GM21825 (cell line): ENCODE results near the gene COA8.

ENCODE experiments used
- ATAC-seq: cut with Tn5 transposase; IDR thresholded peaks from one replicate; pipeline ENCODE4 v1.9.1; 2021; ENCODE audit warnings: mild to moderate bottlenecking, moderate library complexity; ENCODE audit not compliant: unreplicated experiment

The COA8 gene

DNA sequence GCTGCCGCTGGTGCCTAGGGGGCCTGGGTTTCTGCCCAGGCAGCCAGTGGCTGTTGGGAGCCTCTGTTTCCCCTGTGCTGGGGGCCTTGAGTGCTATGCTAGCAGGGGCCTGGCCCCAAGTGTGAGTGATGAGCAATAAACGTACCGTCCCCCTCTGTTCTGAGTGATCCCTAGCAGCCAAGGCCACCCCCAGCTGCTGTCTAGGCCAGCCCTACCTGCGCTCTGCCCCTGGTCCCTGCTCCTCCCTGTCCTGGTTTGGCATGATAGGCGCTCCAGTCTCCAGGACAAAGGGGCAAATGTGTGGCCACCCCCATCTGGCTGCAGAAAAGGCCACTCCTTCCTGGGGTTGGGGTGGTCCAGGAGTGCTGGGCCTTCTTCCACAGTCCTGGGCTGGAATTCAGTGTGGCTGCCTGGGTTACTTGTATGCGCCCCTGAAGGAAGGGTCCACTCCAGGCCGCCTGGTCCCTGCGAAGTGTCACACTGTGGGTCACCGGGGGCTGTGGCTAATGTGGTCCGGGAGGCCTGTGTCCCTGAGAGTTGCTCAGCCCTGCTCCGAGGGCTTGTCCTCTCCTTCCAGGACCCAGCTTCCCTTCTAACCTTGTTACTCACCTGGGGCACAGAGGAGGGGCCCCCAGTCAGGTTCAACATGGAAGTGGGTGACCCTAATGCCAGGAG is 26.7 kb upstream of the COA8 start:
- ATAC-seq: no peak

DNA sequence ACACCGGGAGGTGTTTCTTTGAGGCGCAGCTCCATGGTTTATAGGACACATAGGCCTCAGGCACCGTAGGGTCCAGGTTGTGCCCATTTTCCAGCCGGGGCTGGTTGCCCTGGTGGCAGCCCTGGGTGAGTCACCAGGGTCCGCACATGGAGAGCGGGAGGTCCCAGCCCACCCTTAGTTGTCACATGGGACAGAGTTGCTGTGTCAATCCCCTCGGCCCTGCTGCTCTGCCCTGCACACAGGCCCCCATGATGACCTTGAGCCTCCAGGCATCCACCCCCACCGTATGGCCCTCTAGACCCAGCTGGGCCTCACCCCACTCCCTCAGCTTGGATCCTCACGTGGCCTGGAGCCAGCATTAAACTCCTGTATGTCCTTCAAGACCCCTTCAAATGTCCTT is 26.1 kb upstream of the COA8 start:
- ATAC-seq: no peak

DNA sequence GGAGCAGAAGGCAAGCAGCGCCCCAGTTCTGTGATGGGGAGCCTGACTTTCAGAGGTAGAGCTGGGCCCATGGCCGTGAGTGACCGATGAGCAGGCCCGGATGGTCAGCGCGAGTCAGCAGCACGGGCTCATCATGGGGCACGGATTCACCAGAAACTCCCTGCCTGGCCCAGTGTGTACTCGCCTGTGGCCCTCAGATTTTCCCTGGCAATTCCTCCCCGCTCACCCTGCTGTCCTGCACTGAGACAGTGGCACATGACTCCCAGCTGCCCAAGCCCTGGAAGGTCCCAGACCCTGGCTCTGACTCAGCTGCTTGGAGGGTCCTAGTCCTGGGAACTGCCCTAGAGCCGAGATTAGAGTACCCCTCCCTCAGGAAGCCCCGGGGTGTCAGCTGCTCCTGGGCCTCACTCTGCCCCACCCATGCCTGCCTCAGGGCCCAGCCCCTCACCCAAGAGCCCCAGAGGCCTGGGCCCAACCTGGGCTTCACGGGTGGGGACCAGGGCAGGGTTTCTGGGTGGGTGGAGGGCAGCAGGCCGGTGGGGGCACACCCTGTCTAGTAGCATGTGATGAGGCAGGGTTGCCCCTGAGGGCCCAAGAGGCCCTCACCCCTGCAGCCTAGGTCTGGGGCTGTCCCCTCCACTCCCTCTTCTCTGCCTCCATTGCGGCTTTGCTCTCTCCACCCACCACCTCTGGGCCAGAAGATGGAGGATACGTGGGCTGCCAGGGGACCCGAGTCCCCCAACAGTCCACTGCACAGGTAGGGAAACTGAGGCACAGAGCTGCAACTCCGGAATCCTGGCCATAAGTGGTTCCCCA is 25.4 kb upstream of the COA8 start:
- no peak for ATAC-seq

DNA sequence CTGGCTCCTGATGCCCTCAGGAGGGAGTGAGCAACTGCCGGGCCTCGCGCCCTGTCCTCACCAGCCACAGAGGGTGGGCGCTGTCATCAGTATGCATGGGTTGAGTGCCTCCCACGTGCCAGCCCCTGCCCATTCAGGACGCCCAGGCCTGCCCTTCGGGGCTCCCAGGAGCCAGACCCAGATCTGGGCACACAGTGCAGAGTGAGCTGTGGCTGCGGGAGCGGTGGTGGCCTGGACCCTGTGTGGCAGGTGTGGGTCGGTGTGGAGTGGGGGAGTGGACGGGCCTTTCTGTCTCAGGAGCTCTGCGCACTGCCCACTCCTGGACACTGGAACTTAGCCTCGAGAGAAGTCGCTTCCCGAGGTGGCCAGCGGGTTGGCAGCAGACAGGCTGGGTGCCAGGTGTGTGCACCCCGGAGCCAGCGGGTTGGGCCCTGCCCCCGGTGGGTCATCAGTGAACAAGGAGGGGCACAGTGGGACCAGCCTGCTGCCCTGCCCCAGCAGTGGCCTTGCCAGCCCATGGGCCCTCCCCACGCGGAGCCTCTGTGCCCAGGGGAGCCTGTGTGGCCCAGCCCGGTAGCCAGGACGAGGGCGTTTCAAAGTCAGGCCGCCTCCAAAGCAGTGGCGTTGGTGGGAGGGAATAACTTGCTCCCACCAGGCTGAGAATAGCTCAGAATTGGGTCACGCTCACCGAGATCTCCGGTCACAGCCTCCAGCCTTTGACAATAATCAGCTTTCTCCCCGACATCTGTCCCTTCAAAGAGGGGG is 24.3 kb upstream of the COA8 start:
- no peak for ATAC-seq

DNA sequence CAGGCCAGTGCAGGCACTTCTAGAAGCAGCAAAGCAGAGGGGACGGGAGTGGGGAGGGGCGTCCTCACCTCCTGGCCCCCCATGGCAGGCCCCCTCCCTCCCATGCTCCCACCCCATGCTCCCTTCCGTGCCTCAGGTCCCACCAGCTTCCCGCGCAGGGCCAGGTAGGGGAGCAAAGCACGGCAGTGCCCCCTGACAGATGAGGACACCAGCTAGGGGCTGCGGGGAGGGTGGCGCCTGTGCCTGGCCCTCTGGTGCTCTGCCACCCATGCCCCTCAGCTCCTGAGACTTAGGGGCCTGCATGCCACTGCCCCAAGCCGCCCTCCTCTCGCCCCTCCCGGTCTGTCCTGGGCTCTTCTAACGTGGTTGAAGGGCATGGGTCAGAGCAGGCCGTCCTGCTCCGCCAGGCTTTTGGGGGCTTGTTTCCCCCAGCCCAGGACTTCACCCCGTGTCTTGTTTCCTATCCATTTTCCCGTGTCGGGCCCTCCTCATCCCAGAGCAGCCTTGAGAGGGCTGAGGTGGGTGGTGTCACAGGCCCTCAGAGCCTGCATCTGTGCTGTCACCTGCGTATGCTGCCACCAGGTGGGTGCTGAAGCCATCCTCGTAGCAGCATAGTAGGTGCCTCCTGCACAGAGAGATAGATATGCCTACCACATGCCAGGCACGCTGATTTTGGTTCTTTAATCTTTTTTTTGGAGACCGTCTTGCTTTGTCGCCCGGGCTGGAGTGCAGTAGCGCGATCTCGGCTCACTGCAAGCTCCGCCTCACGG is 23.5 kb upstream of the COA8 start:
- no peak for ATAC-seq

DNA sequence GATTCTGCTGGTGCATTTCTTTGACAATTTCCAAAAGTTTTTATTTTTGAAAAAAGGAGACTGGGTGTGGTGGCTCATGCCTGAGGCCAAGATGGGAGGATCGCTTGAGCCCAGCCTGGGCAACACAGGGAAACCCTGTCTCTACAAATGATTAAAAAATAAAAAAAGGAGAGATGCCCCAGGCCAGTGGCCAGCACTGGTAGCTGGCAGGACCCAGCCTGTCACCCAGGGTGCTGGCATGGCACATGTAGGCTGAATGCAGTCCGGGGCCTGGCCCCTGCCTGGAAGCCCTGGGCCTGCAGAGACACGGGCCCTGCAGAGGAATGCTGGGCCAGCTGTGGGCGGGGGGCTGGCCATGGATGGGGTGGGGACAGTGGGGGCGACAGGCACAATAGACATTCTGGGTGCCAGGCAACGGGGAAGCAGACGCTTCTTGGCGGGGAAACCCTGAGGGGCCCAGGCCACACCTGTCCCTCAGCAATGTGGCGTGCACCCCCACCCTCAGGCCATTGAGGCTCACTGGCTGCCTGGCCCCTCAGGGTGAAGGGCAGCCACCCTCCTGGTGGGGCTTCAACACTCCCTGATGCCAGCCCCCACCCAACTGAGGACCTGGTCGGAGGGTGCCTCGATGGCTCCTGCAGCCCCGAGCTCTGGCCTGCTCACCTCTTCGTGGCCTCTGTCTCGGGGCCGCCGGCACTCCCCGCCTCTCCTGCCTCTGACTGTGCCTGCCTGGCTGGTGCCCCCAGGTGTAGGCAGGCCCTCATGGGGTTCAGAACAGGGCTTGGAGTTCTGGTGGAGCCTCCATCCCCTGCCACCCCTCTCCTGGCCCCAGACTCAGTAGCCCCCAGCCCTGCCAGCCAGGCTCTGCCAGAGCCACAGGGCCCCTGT is 21.7 kb upstream of the COA8 start:
- ATAC-seq: no peak

DNA sequence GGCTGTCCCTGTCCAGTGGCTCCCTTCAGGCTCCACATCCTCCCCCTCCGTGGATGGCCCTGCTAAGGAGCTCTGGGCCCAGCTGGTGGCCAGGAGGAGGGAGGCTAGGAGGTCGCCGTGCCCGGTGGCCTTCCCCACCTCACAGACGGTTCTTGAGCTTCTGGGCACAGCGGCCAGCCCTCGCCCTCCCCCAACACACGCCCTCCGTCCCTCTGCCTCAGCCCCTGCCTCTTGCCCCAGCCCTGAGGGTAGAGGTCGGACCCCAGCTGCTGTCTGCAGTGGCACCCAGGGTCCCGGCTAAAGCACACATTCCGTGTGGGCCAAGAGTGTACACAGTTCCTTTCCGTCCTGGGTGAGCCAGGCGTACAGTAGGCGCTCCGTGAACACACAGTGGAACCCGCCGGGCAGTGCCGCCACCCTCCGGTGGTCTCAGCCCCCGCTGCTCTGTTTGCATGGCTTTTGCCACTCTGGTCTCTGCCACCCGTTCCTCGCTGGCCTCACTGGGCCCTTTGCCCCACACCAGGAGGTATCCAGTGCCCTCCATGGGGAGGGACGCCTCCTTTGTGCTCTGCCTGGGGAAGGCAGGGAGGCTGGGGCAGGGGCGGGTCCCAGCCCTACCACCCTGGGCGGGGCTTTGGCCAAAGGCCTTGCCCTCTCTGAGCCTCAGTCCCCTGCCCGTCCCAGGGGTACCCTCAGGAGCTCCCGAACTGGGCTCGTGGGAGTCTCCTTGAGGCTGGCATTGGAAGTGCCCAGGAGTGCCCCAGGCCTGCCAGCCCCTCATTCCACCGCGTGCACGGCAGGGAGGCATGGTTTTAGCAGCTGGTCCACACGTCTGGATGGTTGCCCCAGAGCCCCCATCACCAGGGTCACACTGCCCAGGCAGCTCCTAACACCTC is 20.8 kb upstream of the COA8 start:
- no peak for ATAC-seq

DNA sequence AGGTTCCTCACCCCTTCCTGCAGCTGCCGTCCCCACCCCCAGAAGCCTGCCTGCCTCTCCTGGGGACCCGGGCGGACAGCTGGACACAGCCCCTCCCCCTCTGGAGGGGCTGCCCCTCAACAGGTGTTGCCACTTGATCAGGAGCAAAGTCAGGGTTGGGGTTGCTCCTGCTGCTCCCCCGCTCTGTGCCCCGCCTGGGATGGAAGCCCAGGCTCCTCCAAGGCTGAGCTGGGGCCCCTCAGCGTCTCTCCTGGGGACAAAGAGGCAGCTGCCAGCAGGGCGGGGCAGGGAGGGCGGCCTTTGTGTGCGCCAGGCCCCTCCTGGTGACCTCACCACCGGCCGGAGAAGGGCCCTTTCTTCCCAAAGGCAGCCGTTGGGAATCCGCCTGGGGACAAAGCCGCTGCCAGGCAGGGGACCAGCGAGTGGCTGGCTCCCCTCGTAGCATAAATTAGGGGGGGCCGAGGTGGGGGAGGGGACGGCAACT is 20.1 kb upstream of the COA8 start:
- no peak for ATAC-seq

DNA sequence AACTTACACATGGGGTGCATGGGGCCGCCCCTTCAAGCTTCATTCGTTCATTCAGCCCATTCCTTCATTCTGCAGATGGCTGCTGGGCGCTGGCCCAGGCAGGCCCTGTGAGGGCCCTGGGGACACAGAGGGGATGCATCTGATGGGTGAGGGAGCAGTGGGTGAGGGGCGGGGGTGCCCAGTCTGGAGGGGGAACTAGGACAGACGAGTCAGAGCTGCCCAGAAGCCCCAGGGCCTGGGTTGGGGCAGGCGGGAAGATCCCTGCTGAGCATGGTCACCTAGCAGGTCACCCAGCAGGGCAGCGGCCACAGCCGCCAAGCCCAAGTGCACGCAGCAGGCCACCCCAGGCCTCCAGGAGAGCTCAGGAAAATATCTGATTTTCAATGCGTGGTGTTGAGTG is 19.6 kb upstream of the COA8 start:
- ATAC-seq: no peak

DNA sequence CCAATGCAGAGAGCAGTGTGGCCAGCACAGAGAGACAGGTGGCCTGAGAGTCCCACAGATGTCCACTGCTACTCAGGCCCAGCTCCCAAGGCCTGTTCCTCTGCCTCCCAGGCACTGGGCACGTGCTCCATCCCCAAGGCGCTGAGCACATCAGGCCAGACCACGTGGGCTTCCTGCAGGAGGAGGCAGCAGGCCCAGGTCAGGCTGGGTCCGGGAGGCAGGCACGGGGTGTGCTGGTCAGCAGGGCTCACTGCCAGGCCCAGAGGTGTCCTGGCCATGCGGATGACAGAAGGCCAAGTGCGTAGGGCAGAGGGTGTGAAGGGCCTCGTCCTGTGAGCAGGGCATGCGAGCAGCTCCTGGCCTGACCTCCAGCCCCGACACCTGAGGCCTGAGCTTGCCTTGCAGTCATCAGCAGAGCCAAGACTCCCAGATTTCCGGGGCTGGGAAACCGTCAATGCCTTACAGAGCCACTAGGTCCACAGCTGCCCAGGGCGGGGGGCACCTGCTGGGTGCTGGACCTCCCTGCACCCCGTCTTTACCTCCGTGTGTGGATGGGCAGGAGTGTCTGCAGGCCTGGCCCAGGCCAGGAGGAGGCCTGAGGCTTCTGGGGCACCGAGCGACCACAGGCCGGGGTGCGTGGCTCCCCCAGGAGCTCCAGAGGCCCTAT is 18.9 kb upstream of the COA8 start:
- ATAC-seq: no peak

DNA sequence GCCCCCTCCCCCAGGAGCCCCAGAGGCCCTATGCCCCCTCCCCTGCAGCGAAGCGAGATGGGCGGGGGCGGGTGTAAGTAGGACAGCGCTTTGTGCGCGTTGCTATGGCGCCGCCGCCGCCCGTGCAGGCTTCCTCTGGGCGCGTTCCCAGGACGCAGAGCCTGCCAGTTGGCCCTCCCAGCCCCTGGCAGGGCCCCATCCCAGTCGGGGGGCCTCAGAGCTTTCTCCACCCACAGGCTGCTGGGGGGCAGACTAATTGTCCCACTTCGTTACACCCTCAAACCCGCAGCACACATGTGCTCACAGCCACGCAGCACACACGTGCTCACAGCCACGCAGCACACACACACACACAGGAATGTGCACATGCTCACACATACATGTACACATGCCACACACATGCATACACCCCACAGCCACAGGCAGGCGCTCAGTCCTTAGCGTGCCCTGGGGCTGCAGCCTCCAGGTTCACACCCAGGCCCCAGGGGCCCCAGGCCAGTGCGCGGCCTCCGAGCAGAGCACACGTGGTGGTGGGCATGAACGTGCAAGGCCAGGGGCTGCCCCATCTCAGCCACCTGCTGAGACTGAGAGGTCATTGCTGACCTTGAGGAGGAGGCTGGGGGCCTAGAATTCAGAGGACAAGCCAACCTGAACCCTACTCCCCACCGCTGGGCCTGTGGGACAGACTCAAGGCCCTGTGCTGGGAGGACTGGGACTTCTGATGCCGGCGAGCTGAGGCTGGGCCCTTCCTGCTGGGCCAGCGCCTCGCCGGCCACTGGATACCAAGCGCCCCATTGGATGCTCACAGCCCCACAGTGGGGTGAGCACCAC is 18.2 kb upstream of the COA8 start:
- no peak for ATAC-seq

DNA sequence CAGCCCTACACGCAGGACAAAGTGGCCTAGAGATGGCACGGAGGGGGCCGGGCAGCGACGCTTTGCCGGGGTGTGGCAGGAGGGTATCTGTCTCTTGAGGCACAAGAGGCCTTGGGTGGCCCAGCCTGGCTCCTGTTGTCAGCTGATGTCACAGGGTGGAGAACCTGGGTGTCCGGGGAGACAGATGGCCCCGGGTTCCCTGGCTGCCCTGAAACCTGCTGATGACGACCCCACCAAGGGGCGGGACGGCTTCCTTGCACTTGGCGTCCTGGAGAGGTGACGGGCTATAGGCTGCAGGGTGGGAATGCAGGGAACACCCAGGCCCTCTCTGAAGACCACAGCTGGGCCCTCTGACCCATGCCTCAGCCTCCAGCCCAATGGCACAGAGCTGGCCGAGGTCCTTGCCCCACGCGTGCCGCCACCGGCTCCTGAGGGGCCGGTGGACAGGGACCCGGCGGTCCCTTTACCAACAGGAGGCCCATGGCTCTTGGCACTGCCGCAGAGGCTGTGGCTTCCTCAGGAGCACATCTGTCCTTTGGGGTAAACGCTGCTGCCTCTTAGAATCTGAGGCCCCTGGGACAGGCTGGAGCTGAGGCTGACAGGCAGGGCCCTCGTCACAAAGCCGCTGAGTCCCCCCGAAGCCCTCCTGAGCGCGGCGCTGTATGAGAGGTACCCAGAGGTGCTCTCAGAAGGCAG is 17.4 kb upstream of the COA8 start:
- ATAC-seq: no peak

DNA sequence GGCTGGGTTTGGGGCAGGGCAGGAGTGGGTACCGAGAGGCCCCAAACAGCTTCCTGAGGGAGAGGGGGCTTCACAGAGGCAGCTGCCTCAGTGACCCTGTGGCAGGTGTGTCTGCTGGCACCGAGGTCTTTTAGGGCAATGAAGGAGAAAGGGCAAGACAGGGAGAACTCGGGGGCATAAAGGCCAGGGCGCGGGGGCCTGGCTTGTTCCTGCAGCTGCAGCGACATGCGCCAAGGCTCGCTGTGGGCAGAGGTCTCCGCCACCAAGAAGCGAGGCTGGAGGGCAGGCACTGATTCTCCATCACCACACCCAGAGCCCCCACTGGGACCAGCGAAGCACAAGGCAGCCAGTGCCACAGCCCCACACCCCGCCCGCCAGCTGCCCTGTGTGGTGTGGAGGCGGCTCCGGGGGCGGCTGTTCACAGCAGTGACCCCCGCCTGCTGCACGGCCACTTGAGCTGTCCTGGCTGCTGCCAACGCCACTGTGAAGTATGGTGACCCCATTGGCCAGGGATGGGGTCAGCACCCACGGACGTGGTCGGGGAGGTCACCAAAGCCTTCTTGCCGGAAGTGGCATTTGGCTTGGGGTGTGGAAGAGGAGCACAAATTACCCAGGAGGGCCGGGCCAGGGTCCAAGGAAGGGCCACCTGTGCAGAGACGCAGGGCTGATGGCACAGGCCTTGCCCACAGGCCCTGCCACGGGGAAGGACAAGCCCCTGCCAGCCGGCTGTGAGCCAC is 16.7 kb upstream of the COA8 start:
- ATAC-seq: no peak

DNA sequence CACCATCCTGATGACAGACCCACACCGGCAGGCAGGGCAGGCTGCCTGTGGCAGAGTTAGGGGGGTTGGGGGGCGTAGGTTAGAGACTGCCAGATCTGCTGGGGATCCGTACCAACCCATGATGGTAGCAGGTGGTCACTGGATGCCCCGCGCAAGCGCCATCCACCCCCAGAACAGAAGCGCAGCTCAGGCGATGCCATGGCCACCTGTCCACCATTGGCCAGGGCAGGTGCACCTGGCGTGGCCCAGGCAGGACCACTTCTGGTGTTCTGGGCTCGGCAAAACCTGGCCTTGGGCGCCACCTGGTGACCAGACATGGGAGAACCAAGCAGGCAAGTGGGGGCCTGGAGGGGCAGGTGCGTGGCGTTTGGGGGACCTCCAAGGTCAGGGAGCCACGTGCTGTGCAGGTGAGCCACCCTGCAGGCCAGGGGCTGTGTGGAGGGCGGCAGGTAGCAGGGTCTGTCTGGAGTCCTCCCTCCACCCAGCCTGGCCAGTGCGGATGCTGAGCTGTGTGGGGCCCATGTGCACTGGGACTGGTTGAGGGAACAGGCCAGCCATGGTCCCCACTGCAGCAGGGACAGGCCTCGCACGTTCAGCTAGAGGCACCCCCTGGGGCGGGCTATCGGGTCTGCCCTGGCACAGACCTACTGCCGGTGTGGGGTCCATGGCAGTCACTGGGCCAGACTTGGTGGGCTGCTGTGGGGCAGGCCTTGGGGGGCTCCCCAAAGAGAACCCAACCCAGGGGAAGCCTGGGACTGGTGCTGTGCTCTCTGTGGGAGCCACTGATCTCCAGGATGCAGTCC is 15.9 kb upstream of the COA8 start:
- ATAC-seq: no peak

DNA sequence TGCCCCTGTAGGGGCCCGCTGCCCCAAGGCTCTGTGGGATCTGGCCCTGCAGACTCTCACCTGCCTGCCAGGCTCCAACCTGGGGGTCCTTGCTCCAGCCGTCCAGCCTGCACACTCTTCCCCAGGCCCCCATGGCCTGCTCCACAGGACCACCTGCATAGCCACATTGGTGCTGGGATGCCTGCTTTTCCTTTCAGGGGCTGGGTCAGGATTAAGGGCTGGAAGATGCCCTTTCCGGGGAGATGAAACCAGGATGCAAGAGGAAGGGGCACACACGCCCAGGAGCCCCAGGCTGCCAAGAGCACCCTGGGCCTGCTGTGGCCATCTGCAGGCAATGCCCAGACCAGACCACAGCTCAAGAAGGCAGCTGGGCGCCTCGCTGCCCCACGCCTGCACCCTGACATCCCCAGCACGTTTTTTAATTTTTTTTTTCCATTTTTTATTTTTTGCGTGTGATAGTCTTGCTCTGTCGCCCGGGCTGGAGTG is 15.3 kb upstream of the COA8 start:
- ATAC-seq: no peak
